Mucosa of gallbladder (tissue), 1 donor: Measurements from ENCODE around the gene IL17RD. TPM values are rescaled to one million over a fixed set of nuclear protein-coding genes. Genes with fewer than 3 reads are reported as not detected.

Source experiments
- DNase-seq: peaks from one replicate; pipeline ENCODE4 v3.0.0-alpha.2; 2020; ENCODE audit warnings: low spot score
- total RNA-seq: library from RNA; stranded (reverse); gene quantifications from one replicate; pipeline ENCODE4 v1.2.1, GENCODE V29; 2021
- donor health status: DM: no; HTN: no; CAD: no.

Gene IL17RD
- 11.7 TPM for total RNA-seq

- peak; percentile 61 for DNase-seq
Measured at GRCh38 chr3:57164657-57165573, at the start of gene IL17RD. Gene IL17RD (minus strand): TSS chr3:57165353. CDS start chr3:57165286, 67 bp downstream.

- DNase-seq: no peak
Measured at GRCh38 chr3:57206423-57206822, 41.3 kb upstream of the IL17RD start.

GRCh38 chr3:57199895-57200297, 34.7 kb upstream of the IL17RD start, which contains the start of gene HESX1:
Gene HESX1 (minus strand): TSS chr3:57199978. CDS start chr3:57199918, 60 bp downstream.
- no peak for DNase-seq

GRCh38 chr3:57194641-57195040, 29.5 kb upstream of the IL17RD start:
- DNase-seq: no peak

GRCh38 chr3:57192028-57192427, 26.9 kb upstream of the IL17RD start:
- DNase-seq: no peak

GRCh38 chr3:57184526-57184925, 19.4 kb upstream of the IL17RD start:
- no peak for DNase-seq

GRCh38 chr3:57179580-57180410, 14.6 kb upstream of the IL17RD start:
- DNase-seq: no peak

- no peak for DNase-seq
Measured at GRCh38 chr3:57176045-57176444, 10.9 kb upstream of the IL17RD start.

- no peak for DNase-seq
Measured at GRCh38 chr3:57173687-57174086, 8.5 kb upstream of the IL17RD start.

- DNase-seq: no peak
Measured at GRCh38 chr3:57170946-57171345, 5.8 kb upstream of the IL17RD start.

- peak; percentile 65 for DNase-seq
Measured at GRCh38 chr3:57169872-57170623, 4.9 kb upstream of the IL17RD start.

GRCh38 chr3:57169108-57169507, 4.0 kb upstream of the IL17RD start:
- no peak for DNase-seq

- no peak for DNase-seq
Measured at GRCh38 chr3:57168151-57168550, 3.0 kb upstream of the IL17RD start.

GRCh38 chr3:57166660-57167059, 1.5 kb upstream of the IL17RD start:
- no peak for DNase-seq

- no peak for DNase-seq
Measured at GRCh38 chr3:57165641-57166040, 488 bp upstream of the IL17RD start.

GRCh38 chr3:57164217-57164656, 916 bp downstream of the IL17RD start:
- no peak for DNase-seq

GRCh38 chr3:57163751-57164150, 1.4 kb downstream of the IL17RD start:
- DNase-seq: no peak

- DNase-seq: no peak
Measured at GRCh38 chr3:57161915-57162314, 3.2 kb downstream of the IL17RD start.

GRCh38 chr3:57160765-57161538, 4.2 kb downstream of the IL17RD start:
- DNase-seq: no peak

GRCh38 chr3:57160076-57160764, 4.9 kb downstream of the IL17RD start:
- DNase-seq: no peak
